Vagina (tissue), 2 donors: ENCODE results near the gene ADGRV1. TPM values are rescaled to one million over a fixed set of nuclear protein-coding genes. Genes with fewer than 3 reads are reported as not detected.

ENCODE experiments used
- DNase-seq, 2 donors: peaks; one replicate each; pipeline ENCODE4 v3.0.0-alpha.2; 2017; ENCODE audit errors: extremely low spot score in 2 of 2
- H3K27ac ChIP-seq: fragments of 200-600 bp; sonication (generic); one replicate; pipeline ENCODE4 v1.5.1; 2019
- H3K27me3 ChIP-seq: fragments of 200-600 bp; sonication (generic); one replicate; pipeline ENCODE4 v1.5.1; 2019
- H3K36me3 ChIP-seq, 2 donors: fragments of 200-600 bp; sonication (generic); one replicate each; pipeline ENCODE4 v1.5.1; 2017 to 2019
- H3K4me1 ChIP-seq: fragments of 200-600 bp; sonication (generic); one replicate; pipeline ENCODE4 v1.5.1; 2019
- H3K4me3 ChIP-seq, 2 donors: fragments of 200-600 bp; sonication (generic); 1 replicate in 1 of 2; 2 replicates in 1 of 2; pipeline ENCODE4 v1.5.1; 2016 to 2019
- H3K9me3 ChIP-seq: fragments of 200-600 bp; sonication (generic); one replicate; pipeline ENCODE4 v1.5.1; 2019
- CTCF ChIP-seq, 3 experiments: fragments of 450-650 bp in 2 of 3; fragments of 200-600 bp in 1 of 3; sonication (generic) in 1 of 3; IDR thresholded peaks; one replicate each; pipeline ENCODE4 v1.5.1; 2017 to 2019; ENCODE audit warnings: antibody characterized with exemption in 3 of 3, mild to moderate bottlenecking in 2 of 3, moderate library complexity in 2 of 3
- POLR2A ChIP-seq, 2 donors: fragments of 450-650 bp; IDR thresholded peaks; one replicate each; pipeline ENCODE4 v1.6.1; 2017; ENCODE audit warnings: antibody characterized with exemption in 2 of 2, mild to moderate bottlenecking in 2 of 2, moderate library complexity in 2 of 2
- POLR2AphosphoS5 ChIP-seq, 2 donors: sonication (generic); formaldehyde crosslinking; IDR thresholded peaks; one replicate each; pipeline ENCODE4 v1.9.0; 2017; ENCODE audit warnings: antibody characterized with exemption in 2 of 2, mild to moderate bottlenecking in 2 of 2, low read depth in 1 of 2; ENCODE audit not compliant: insufficient read depth in 1 of 2
- intact Hi-C: fragments of 100-400 bp; cut with DNase I; formaldehyde crosslinking; loops from one replicate; pipeline ENCODE4 v1.15.1; 2023
- total RNA-seq: library from RNA; depleted of rRNA; stranded (reverse); fragments of >200 nt; gene quantifications from one replicate; pipeline ENCODE4 v1.2.3, GENCODE V29; 2016

ADGRV1 gene
- total RNA-seq, 1 donor from 2014 or later = 10.6 TPM

GRCh38 chr5:91053741-91054025 lies 495.1 kb downstream of the ADGRV1 start:
- Histone ChIP-seq H3K27ac (no peak overlapping the region), H3K4me1 (no peaks in the 10 kb centered on the region), H3K27me3 (no peaks in the 10 kb centered on the region), H3K36me3 (no peaks in the 10 kb centered on the region), H3K9me3 (no peaks in the 10 kb centered on the region), H3K4me3 (no peak overlapping the region)
- no peak for DNase-seq
- intact Hi-C loops = no loop called here
- TF ChIP-seq POLR2A (IDR thresholded peaks at IDR 0.05) = no peak
- TF ChIP-seq POLR2AphosphoS5 (IDR thresholded peaks at IDR 0.05; ENCODE audit: insufficient read depth in 1 of 2, low read depth in 1 of 2) = no peak
- no peak for TF ChIP-seq CTCF (IDR thresholded peaks at IDR 0.05)

- intact Hi-C loops = no loop called here
- no peak for DNase-seq
- Histone ChIP-seq H3K36me3 (no peaks in the 10 kb centered on the region), H3K9me3 (no peaks in the 10 kb centered on the region), H3K27me3 (no peaks in the 10 kb centered on the region), H3K27ac (no peak overlapping the region), H3K4me1 (no peaks in the 10 kb centered on the region), H3K4me3 (no peak overlapping the region)
- TF ChIP-seq CTCF (IDR thresholded peaks at IDR 0.05) (no peak), POLR2A (IDR thresholded peaks at IDR 0.05) (no peak), POLR2AphosphoS5 (IDR thresholded peaks at IDR 0.05; ENCODE audit: insufficient read depth in 1 of 2, low read depth in 1 of 2) (no peak)
Measured at GRCh38 chr5:91058155-91058554, 499.6 kb downstream of the ADGRV1 start.

GRCh38 chr5:91058575-91058974 lies 500.0 kb downstream of the ADGRV1 start:
- Histone ChIP-seq H3K27ac (no peak overlapping the region), H3K36me3 (no peaks in the 10 kb centered on the region), H3K4me1 (no peaks in the 10 kb centered on the region), H3K4me3 (no peak overlapping the region), H3K27me3 (no peaks in the 10 kb centered on the region), H3K9me3 (no peaks in the 10 kb centered on the region)
- TF ChIP-seq CTCF (IDR thresholded peaks at IDR 0.05) = no peak
- TF ChIP-seq POLR2AphosphoS5 (IDR thresholded peaks at IDR 0.05; ENCODE audit: insufficient read depth in 1 of 2, low read depth in 1 of 2) = peak in 1 of 2 donors; percentile 42
- DNase-seq = no peak
- intact Hi-C loops = no loop called here

GRCh38 chr5:91059409-91059808 lies 500.8 kb downstream of the ADGRV1 start:
- no peaks in the 10 kb centered on the region for H3K9me3 ChIP-seq

GRCh38 chr5:91061094-91061493 lies 502.5 kb downstream of the ADGRV1 start:
- DNase-seq = no peak
- intact Hi-C loops = no loop called here
- Histone ChIP-seq H3K9me3 (no peaks in the 10 kb centered on the region), H3K4me3 (no peak overlapping the region), H3K36me3 (no peaks in the 10 kb centered on the region), H3K27ac (no peak overlapping the region), H3K4me1 (no peaks in the 10 kb centered on the region), H3K27me3 (no peaks in the 10 kb centered on the region)
- TF ChIP-seq POLR2AphosphoS5 (IDR thresholded peaks at IDR 0.05; ENCODE audit: insufficient read depth in 1 of 2, low read depth in 1 of 2) (no peak), POLR2A (IDR thresholded peaks at IDR 0.05) (no peak), CTCF (IDR thresholded peaks at IDR 0.05) (no peak)

More at GRCh38 chr5:91059409-91059808, 500.8 kb downstream of the ADGRV1 start:
- no peak overlapping the region for H3K27ac ChIP-seq
- no peaks in the 10 kb centered on the region for H3K4me1 ChIP-seq
- no peaks in the 10 kb centered on the region for H3K36me3 ChIP-seq
- H3K4me3 ChIP-seq = no peak overlapping the region
- intact Hi-C loops = no loop called here
- no peak for TF ChIP-seq CTCF (IDR thresholded peaks at IDR 0.05)
- TF ChIP-seq POLR2A (IDR thresholded peaks at IDR 0.05) = no peak
- TF ChIP-seq POLR2AphosphoS5 (IDR thresholded peaks at IDR 0.05; ENCODE audit: insufficient read depth in 1 of 2, low read depth in 1 of 2) = no peak
- DNase-seq = no peak
- no peaks in the 10 kb centered on the region for H3K27me3 ChIP-seq
